NCI-H146 (cell line): Measurements from ENCODE around the gene CCM2.

Experiments
- DNase-seq: peaks from one replicate; lab custom pipeline; 2025; lab: John Stamatoyannopoulos, UW

CCM2 gene

DNA sequence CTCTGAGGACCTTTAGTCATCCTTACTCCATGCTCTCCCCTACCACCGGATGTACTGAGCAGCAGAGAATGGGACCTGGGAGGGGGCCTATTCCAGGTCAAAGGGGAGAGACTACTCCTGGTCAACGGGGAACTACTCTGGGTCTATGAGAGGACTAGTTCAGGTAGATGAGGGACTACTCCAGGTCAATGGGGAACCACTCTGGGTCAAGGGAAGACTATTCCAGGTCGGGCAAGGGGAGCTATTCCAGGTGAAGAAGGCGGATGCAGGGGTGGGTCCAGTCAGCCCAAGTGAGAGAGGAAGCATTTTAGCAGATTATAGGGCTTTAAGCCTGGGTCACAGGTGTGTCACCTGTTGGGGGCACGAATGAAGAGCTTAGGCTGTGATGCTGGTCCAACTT, 35.4 kb downstream of the CCM2 start:
- DNase-seq = no peak

DNA sequence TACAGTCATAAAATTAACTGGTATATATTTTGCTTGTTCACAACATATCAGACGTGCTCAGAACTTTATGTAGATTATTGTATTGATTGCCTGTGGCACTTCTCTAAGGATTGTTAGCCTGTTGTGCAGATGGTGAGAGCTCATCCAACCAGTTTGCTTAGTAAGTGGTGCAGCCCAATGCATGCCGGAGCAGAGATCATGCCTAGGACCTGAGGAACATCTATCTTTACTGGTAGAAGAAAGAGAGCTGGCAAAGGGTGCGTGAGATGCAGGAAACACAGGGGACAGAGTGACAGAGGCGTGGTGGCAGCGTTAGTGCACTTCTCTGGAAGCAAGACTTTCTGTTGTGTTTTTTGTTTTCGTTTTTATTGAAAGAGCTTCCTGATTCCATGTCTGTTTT, 35.9 kb downstream of the CCM2 start:
- peak; percentile 21 for DNase-seq

DNA sequence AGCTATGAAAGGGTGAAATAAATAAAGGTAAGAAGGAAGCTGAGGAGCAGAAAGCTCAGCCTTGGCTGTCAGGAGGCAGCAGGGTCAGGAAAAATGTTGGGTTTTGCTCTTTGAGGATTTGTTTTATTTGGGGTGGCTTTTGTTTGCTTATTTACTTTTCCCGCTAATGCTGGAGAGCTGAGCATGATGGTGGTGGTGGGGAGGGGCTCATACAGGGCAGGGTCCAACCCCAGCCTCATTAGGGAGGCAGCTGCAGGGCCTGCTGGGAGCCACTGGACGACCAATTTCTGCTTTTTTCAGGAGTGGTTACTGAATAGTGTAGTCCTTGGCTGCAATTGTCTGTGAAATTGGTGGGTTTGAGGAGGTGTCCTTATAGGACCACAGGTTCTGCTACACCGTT, 36.3 kb downstream of the CCM2 start:
- DNase-seq = peak; percentile 60

DNA sequence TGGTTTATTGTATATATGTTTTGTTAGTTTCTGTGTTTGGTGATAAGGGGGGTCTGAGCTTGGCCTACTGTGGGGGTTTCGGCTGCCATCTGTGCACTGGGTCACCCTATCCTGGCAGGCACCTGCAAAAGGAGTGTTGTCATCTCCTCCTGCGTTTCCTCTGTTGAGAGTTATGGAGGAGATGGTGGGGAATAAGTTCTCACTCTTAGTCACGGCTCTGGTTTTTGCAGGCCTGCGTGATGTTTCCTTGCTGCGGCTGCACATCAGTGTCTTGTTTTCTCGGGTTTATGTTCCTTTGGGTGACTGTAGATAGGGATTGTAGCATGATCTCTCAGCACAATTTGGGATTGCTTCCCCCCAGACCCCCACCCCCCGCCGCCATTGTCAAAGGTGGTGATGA, 36.8 kb downstream of the CCM2 start:
- no peak for DNase-seq

GRCh38 chr7:45037876-45038275, 37.9 kb downstream of the CCM2 start:
- no peak for DNase-seq

DNA sequence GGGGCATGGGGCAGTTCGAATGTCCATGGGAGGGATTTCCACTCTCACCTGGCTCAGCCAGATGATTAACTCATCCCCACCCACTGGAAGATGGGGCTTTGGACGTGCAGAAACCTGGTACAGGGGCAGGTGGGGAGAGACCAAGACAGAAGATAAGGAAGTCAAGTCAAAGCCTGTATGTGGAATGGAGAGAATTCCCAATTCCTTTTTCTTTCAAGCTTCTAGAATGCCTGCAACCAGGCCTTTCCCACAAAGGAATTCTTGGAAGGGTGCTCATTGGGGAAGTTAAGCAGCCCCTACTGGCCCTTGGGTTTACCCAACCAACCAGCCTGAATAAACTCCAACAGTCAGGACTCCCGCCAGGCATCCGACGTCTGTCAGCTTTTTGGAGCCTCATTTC, 39.1 kb downstream of the CCM2 start:
- no peak for DNase-seq

- no peak for DNase-seq
These were observed 44.3 kb downstream of the CCM2 start for GRCh38 chr7:45044338-45044737.

DNA sequence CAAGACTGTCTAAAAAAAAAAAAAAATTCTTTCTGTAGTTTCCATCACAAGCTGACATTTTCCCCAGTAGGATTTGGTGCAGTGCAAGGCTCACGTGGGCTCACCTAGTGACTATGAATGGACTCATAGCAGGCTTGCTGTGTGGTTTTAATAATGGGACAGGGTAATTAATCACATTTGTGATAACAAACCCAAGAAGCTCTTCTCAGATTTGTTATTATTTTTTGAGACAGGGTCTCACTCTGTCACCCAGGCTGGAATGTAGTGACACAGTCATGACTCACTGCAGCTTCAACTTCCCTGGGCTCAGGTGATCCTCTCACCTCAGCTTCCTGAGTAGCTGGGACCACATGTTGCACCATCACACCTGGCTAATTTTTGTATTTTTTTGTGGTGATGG, 48.7 kb downstream of the CCM2 start:
- no peak for DNase-seq

GRCh38 chr7:45050198-45050597, 50.2 kb downstream of the CCM2 start:
- no peak for DNase-seq

DNA sequence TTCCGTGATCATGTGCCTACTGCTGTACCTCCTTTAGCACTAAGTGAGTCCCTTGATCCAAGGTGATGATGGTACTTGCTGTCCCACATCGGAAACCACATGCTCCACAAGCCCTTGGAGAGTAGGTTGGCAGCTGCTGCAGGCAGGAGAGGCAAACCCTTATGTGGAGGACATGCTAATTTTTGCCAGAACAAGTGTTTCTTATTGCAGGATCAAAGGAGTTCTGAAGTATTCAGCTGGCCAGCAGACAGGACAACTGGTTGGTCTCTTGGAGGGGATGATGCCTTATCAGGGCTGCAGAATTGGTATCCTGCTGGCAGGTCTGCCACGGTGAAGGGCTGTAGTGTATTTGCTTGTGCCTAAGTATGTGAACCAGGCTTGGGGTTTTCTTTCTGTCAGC, 52.0 kb downstream of the CCM2 start:
- no peak for DNase-seq

DNA sequence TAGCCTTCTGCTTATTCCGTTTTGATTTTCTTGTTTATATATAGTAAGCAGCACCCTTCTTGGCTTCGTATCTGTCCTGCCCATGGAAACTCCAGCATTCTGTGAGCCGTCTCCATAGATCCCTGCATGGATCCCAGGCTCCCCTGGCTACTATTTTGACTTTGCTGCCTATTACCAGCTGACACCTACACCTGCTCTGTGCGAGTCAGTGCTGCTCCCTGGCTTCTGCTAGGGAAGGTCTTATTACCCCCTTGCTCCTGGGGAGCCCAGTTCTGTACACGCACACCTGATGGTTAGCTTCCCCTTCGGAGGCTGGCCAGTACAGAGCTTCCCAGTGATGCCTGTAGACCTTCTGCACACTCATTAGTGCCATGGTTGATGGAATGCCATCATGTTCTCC, 53.4 kb downstream of the CCM2 start:
- DNase-seq = no peak

GRCh38 chr7:45053941-45054340, 53.9 kb downstream of the CCM2 start:
- DNase-seq = no peak

DNA sequence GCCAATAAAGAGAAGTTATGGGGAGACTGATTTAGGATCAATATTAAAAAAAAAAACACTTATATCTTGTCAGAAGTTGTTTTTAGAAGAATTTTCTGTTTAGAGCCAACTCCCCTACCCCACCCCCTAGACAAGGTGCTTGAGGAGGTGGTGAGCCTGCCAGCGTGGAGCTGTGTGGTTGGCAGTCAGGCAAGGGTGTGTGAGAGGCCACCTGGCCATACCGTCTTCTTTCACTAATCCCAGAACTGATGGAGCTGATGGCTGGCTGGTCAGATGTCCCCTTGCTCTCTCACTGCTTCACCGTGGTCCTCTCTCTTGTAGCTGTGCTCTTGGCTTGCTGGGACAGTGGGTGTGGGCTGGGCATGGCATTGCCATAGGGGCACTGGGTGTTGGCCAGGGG, 54.4 kb downstream of the CCM2 start:
- DNase-seq = no peak

- no peak for DNase-seq
These were observed 55.0 kb downstream of the CCM2 start for GRCh38 chr7:45055016-45055415.

GRCh38 chr7:45055594-45056219, 55.7 kb downstream of the CCM2 start:
- no peak for DNase-seq

GRCh38 chr7:45057878-45058277, 57.9 kb downstream of the CCM2 start:
- DNase-seq = no peak

GRCh38 chr7:45060295-45060694, 60.3 kb downstream of the CCM2 start:
- no peak for DNase-seq

GRCh38 chr7:45061352-45061751, 61.4 kb downstream of the CCM2 start:
- DNase-seq = no peak

DNA sequence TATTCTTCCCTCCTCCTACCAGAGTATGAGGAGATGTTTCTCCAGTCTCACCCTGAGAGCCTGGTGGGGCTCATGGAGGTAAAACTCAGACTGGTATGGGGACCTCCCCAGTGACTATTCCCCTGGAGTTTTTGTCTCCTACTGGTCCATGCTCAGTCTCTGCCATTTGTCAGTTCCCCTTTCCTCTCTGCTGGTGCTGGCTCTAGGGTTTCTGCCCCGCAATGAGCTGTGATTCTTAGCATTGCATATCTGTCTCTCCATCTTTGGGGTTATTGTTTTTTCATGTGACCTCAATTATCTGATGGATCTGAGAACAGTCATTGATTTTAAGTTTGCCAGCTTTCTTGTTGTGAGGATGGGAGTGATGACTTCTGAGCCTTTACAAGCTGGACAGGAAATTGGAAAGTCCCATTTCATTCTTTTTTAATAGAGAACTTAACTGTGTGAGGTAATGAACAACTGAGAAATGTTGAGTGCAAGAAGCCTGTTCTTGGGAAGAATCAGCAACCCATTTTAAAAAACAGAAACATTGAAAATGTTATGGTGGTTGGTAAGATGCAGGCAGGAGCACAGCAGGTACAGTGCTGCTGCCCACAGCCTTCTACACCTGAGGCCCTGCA, 61.9 kb downstream of the CCM2 start:
- no peak for DNase-seq

DNA sequence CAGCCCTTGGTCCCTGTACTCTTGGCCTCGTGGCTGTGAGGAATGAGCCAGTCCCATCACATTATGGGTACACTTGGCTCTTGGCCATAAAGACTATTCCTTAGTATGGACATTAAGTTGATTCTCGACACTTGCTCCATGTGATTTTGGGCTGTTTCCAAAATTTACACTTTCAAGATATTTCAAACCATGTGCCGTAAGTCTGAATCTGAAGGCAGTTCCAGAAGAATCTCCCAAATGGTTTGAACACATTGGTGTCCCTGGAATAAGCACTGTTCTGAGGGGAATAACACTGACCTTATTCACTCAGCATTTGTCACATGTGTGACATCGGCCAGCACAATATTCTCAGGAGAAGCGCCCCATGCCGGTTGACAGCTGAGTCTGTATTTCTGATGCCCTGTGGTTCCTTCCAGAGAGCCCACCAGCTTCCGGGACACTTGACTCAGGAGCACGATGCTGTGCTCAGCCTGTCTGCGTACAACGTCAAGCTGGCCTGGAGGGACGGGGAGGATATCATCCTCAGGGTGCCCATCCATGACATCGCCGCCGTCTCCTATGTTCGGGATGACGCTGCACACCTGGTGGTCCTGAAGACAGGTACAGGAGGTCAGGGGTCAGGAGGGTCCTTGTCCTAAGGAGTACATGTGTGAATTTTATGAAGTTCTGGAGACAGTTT, 64.2 kb downstream of the CCM2 start:
- no peak for DNase-seq

DNA sequence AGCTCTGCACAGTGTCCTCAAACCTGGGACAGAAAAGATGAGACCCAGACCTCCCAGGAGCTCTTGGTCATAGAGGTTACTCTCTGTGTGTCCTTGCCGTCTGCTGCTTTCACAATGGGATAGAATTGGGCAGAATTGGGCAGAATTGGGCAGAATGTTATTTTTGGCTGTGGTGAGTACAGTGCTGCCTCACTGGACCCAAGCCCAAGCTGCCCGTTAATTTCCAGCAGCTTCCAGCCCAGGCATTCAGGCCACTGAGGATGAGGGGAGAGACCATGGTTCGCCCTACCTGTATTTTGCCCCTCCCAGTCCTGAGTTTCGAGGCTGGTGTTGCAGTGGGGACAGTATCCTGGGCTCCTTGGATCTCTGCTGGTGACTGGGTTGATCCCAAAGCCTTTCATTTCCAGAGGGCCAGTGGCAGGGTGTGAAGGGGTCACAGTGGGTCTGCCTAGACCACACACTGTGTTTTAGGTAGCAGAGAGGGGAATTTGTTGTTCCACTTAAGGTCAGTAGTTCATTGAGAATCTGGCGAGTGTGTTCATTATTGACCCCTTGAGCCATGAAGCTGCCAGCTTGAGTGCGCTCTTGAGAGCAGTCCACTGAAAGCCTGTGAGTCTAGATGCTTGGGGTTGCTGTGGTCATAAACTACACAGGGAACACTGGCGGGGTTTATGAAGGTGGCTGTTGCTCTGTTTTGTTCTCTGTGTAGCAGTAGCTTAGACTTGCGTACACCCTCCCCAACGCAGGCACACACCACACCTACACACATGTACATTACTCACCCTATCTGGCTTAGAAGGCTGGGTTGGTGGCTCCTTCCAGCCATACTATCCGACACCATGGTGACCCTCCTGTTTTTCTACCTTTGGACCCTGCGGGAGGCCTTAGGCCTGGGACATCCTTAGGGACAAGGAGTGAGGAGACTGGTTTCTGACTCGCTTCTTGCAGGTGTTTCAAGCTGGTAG, 65.3 kb downstream of the CCM2 start:
- DNase-seq = no peak

- no peak for DNase-seq
These were observed 66.4 kb downstream of the CCM2 start for GRCh38 chr7:45066409-45066808.

GRCh38 chr7:45067582-45067981, 67.6 kb downstream of the CCM2 start:
- no peak for DNase-seq
